ENCODE measurements around the gene RNF8. TPM values are rescaled to one million over a fixed set of nuclear protein-coding genes. Genes with fewer than 3 reads are reported as not detected.
A peak's percentile ranks its signal among the peaks of the same experiment; 100 is the strongest.

The RNF8 gene
- total and polyA plus RNA-seq, 9 of the 15 experiments (the other 6 are each of a cell fraction or from before 2014, with no cell fraction given): 10.6 to 47.0 (median 37.5) TPM

DNA sequence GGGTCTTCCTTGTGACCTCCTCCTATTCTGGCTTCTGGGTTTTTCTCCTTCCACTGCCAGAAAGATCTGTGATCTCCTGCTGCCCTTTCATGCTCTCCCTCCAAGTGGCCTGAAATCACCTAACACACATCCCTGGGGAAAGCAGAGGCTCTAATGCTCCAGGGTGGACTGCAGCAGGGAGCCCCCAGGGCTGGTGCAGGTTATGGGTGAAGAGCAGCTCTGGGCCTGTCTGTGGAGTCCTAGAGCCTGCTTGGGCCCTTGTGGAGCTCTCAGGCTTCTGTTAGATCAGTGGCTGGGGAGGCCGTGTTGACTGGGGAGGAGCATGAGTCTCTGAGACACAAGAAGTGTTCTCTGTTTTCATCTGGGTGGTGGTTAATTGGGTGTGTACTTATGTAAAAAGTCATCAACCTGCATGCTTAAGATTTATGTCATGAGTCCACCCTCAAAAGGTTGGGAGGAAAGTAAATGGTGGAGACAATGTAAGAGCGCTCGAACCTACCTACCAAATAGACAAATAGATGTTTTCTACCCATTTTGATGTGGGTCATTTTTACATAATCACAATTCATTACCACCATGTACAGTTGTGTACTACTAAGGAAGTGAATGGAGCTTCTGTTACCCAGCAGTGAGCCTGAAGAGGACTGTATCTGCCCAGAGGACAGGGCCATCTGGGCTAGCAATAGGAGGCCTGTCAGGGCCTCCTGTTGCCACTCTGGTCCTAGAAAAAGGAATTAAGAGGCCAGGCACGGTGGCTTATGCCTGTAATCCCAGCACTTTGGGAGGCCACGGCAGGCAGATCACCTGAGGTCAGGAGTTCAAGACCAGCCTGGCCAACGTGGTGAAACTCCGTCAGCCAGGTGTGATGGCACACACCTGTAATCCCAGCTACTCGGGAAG is 32.0 kb upstream of the RNF8 start:
- Histone ChIP-seq H3K9me1 (ENCODE audit: control insufficient read depth, insufficient read depth, low read length) (no peaks in the 10 kb centered on the region), H3K4me2 (ENCODE audit: insufficient read depth, low read length) (no peak overlapping the region), H3K4me1 (replicated peaks in 1 of 2; ENCODE audit: control insufficient read depth in 2 of 2, insufficient read depth in 2 of 2, low read length in 2 of 2) (no peaks in the 10 kb centered on the region; a peak in 1 of 5 replicates), H4K20me1 (replicated peaks; ENCODE audit: control insufficient read depth, insufficient read depth, low read length) (no peaks in the 10 kb centered on the region; the same call in 1 of the 2 replicates), H3K9ac (ENCODE audit: insufficient read depth in 1 of 2, low read depth in 2 of 2, low read length in 2 of 2) (peak overlapping the region in 1 of 2 experiments; percentile 53; a peak in 2 of 4 replicates), H3K27me3 (ENCODE audit: control insufficient read depth in 2 of 2, insufficient read depth in 2 of 2, low read length in 2 of 2) (no peaks in the 10 kb centered on the region), H2AFZ (ENCODE audit: low read depth, low read length) (no peak overlapping the region), H3K4me3 (no peak overlapping the region), H3K9me3 (replicated peaks; ENCODE audit: control insufficient read depth, insufficient read depth, low read depth, low read length) (no peaks in the 10 kb centered on the region), H3K27ac (ENCODE audit: extremely low read depth, low read depth, low read length) (no peak overlapping the region), H3K36me3 (ENCODE audit: control insufficient read depth, insufficient read depth, low read length) (peaks cover 73% of the 10 kb centered on the region), H3K79me2 (ENCODE audit: control insufficient read depth, insufficient read depth, low read length) (no peaks in the 10 kb centered on the region)
- in situ Hi-C loops (cut with MboI) (no loop called here), intact Hi-C loops (cut with micrococcal nuclease) (loop anchor here (5.0 kb wide), 1 partner anchor 371 kb away; no protein-coding TSS in a partner anchor)
- FAIRE-seq (no peak), DNase-seq (ENCODE audit: extremely low read depth in 1 of 4, low spot score in 3 of 4) (no peak), ATAC-seq (no peak)
- CTCF ChIA-PET (ENCODE audit: low intra/inter-chr PET ratio): no interaction called here
- POLR2A ChIA-PET: interaction anchor here (0.6 to 1.5 kb wide), 4 partner anchors 19 to 1159 kb away, joined by 3 read pairs; no protein-coding TSS in a partner anchor
- no peak for TF ChIP-seq MTF1 (CRISPR knock-in tag; IDR thresholded peaks at IDR 0.05; ENCODE audit: borderline replicate concordance)
- no TSS peak for BruUV-seq (replicated peaks)
- 74% methylated on average over 8 of the region's 8 CpGs for WGBS (ENCODE audit: insufficient coverage, low coverage, missing lambda C conversion rate)

DNA sequence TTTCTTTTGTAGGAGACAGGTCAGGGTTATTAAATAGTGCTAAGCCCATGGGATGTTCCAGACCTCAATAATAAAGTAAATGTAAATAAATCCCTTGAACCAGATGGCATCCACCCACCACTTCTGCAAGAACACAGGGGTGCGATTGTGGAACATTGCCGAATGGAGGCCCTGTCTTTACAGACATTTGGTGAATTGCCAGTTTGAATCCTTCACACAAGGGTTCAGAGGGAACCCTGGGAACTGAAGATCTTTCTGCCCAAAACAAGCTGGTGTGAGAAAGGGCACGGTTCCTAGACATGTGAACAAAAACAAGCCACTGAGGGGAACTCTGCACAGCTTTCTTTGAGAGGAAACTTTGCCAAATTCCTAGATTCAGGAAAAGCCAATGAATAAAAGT is 30.2 kb upstream of the RNF8 start:
- in situ Hi-C loops (cut with MboI): no loop called here
- H3K4me2 ChIP-seq (ENCODE audit: insufficient read depth, low read length): no peak overlapping the region
- no peaks in the 10 kb centered on the region for H3K9me3 ChIP-seq (replicated peaks; ENCODE audit: control insufficient read depth, insufficient read depth, low read depth, low read length)
- no peaks in the 10 kb centered on the region; a peak in 1 of 5 replicates for H3K4me1 ChIP-seq (replicated peaks in 1 of 2; ENCODE audit: control insufficient read depth in 2 of 2, insufficient read depth in 2 of 2, low read length in 2 of 2)
- H4K20me1 ChIP-seq (replicated peaks; ENCODE audit: control insufficient read depth, insufficient read depth, low read length): no peaks in the 10 kb centered on the region
- ATAC-seq (no peak), FAIRE-seq (no peak), DNase-seq (ENCODE audit: extremely low read depth in 1 of 4, low spot score in 3 of 4) (no peak)
- WGBS (ENCODE audit: insufficient coverage, low coverage, missing lambda C conversion rate): 48% methylated on average over 3 of the region's 3 CpGs
- no peaks in the 10 kb centered on the region for H3K27me3 ChIP-seq (ENCODE audit: control insufficient read depth in 2 of 2, insufficient read depth in 2 of 2, low read length in 2 of 2)
- no TSS peak for BruUV-seq (replicated peaks)
- H3K79me2 ChIP-seq (ENCODE audit: control insufficient read depth, insufficient read depth, low read length): no peaks in the 10 kb centered on the region
- H3K4me3 ChIP-seq: no peak overlapping the region
- no peak overlapping the region for H2AFZ ChIP-seq (ENCODE audit: low read depth, low read length)
- no peak for TF ChIP-seq MED1 (CRISPR knock-in tag; IDR thresholded peaks at IDR 0.05; ENCODE audit: borderline replicate concordance)
- no peak for TF ChIP-seq MTA2 (IDR thresholded peaks at IDR 0.05; ENCODE audit: low read depth)
- TF ChIP-seq NRF1 (conservative IDR thresholded peaks at IDR 0.05 in 1 of 2, IDR thresholded peaks at IDR 0.05 in 1 of 2): no peak
- no peak for TF ChIP-seq MECOM (CRISPR knock-in tag; IDR thresholded peaks at IDR 0.05)
- no peak for TF ChIP-seq KHSRP (IDR thresholded peaks at IDR 0.05)
- TF ChIP-seq, protein P1, sequence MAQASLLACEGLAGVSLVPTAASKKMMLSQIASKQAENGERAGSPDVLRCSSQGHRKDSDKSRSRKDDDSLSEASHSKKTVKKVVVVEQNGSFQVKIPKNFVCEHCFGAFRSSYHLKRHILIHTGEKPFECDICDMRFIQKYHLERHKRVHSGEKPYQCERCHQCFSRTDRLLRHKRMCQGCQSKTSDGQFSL (CRISPR knock-in tag; IDR thresholded peaks at IDR 0.05): no peak
- TF ChIP-seq, protein P1 (tag; IDR thresholded peaks at IDR 0.05): no peak
- peak; percentile 21; the same call in 1 of the 2 replicates for TF ChIP-seq NFIC (IDR thresholded peaks at IDR 0.05)
- CTCF ChIA-PET (ENCODE audit: low intra/inter-chr PET ratio): no interaction called here
- intact Hi-C loops (cut with micrococcal nuclease): loop anchor here (5.0 kb wide), 1 partner anchor 369 kb away; no protein-coding TSS in a partner anchor
- H3K27ac ChIP-seq (ENCODE audit: extremely low read depth, low read depth, low read length): no peak overlapping the region
- peaks cover 55% of the 10 kb centered on the region for H3K36me3 ChIP-seq (ENCODE audit: control insufficient read depth, insufficient read depth, low read length)
- H3K9me1 ChIP-seq (ENCODE audit: control insufficient read depth, insufficient read depth, low read length): no peaks in the 10 kb centered on the region
- H3K9ac ChIP-seq (ENCODE audit: insufficient read depth in 1 of 2, low read depth in 2 of 2, low read length in 2 of 2): no peak overlapping the region
- POLR2A ChIA-PET: interaction anchor here (0.7 to 1.7 kb wide), 5 partner anchors 9 to 332 kb away, joined by 3 to 4 read pairs (median 3); no protein-coding TSS in a partner anchor
